HG03558 (cell line): Measurements from ENCODE around the gene LAT.
"Not testable (repeated sequence)": the region's sequence is repeated elsewhere in the genome, so short reads cannot be mapped to it uniquely, and the experiment has no call there.

Experiments used
- ATAC-seq: cut with Tn5 transposase; IDR thresholded peaks from one replicate; pipeline ENCODE4 v1.9.1; 2021; ENCODE audit warnings: moderate number of reproducible peaks; ENCODE audit not compliant: unreplicated experiment; ENCODE audit errors: extremely low read depth

LAT gene

DNA sequence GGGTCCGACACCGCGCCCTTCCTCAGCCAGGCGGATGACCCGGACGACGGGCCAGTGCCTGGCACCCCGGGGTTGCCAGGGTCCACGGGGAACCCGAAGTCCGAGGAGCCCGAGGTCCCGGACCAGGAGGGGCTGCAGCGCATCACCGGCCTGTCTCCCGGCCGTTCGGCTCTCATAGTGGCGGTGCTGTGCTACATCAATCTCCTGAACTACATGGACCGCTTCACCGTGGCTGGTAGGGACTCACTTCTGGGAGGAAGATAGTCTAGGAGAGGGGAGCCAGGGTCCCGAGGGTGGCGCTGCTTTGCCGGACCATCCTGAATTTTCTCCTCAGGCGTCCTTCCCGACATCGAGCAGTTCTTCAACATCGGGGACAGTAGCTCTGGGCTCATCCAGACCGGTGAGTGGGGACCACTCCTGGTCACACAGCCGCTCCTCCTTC, 9.7 kb upstream of the LAT start:
- no peak for ATAC-seq

- ATAC-seq = no peak
Measured at GRCh38 chr16:28977703-28978662, 6.9 kb upstream of the LAT start.

GRCh38 chr16:28980330-28980729, 4.5 kb upstream of the LAT start:
- not testable (repeated sequence) for ATAC-seq

DNA sequence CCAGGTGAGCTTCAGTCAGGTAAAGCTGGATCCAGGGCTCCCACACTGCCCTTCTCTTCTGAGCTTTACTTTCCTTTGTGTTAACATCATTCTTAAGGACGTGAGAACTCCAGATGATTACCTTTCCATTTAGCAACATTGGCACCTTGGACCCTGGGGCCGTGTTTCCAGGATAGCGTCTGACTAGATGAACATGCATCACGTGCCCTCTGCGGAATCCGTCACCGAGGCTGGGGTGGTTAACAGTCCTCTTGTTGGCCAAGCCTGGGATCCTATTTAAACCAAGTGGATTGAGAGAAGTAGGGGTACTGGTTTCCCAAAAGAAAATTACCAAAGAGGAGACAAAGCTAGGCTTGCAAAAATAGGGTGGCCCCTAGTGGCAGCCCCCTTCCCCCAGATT, 3.9 kb upstream of the LAT start:
- ATAC-seq = no peak

- ATAC-seq = no peak
Measured at GRCh38 chr16:28981517-28981916, 3.3 kb upstream of the LAT start.

- ATAC-seq = no peak
Measured at GRCh38 chr16:28982418-28982817, 2.4 kb upstream of the LAT start.

- no peak for ATAC-seq
Measured at GRCh38 chr16:28982949-28983348, 1.9 kb upstream of the LAT start.

GRCh38 chr16:28983644-28984043, 1.2 kb upstream of the LAT start:
- no peak for ATAC-seq

DNA sequence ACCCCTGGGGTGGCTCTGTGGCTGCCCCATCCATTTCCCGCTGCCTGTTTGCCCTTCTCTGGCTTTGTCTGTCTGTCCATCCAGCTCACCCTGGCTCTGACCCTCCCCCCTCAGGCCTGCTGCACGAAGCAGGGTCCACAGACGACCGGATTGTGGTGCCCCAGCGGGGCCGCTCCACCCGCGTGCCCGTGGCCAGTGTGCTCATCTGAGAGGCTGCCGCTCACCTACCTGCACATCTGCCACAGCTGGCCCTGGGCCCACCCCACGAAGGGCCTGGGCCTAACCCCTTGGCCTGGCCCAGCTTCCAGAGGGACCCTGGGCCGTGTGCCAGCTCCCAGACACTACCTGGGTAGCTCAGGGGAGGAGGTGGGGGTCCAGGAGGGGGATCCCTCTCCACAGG, 761 bp upstream of the LAT start:
- no peak for ATAC-seq

- ATAC-seq = no peak
Measured at GRCh38 chr16:28985211-28986041, 574 bp downstream of the LAT start.

DNA sequence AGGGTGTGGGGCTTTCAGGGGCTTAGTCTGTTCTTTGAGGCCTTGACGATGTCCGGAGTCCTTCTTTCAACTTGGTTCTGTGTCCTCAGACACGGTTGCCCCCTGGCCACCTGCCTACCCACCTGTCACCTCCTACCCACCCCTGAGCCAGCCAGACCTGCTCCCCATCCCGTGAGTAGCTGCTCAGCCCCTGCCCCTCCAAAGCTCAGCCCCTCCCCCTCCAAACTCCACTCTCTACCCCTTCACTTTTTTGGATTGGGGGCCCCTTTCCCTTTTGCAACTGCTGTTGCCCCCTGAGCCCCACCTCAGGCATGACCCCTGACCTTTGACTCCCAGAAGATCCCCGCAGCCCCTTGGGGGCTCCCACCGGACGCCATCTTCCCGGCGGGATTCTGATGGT, 1.2 kb downstream of the LAT start:
- no peak for ATAC-seq

- no peak for ATAC-seq
Measured at GRCh38 chr16:28986492-28986891, 1.6 kb downstream of the LAT start.

GRCh38 chr16:28987170-28987853, 2.5 kb downstream of the LAT start:
- no peak for ATAC-seq

DNA sequence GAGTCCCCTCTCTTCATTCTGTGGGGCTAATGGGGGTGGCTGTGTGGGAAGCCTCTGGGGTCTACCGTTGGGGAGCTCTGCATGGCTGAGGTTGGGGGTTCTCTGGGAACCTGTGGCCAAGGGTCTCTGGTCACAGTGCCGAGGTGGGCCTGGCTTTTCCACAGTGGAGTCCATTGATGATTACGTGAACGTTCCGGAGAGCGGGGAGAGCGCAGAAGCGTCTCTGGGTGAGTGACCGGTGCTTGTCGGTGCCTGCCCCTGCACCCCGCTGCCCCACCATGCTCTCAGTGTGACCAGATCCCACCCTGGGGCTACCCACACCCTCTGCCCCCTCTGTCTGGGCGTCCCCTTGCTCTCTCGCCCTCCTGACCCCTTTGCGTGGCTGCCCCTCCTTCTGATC, 4.5 kb downstream of the LAT start:
- no peak for ATAC-seq

DNA sequence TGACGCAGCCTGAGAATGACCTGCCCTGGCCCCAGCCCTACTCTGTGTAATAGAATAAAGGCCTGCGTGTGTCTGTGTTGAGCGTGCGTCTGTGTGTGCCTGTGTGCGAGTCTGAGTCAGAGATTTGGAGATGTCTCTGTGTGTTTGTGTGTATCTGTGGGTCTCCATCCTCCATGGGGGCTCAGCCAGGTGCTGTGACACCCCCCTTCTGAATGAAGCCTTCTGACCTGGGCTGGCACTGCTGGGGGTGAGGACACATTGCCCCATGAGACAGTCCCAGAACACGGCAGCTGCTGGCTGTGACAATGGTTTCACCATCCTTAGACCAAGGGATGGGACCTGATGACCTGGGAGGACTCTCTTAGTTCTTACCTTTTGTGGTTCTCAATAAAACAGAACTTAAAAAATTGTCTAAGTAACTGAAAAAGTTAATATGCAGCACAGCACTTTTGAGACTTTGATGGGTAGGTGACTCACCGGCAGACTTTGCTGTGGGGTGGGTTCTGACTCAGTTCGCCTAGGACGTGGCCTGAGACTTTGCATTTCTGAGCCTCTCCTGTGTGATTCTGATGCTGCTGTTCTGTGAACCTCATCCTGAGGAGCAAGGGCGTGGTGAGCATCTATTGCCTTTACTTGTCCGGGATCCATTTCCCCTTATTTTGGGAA, 5.7 kb downstream of the LAT start:
- ATAC-seq = no peak

DNA sequence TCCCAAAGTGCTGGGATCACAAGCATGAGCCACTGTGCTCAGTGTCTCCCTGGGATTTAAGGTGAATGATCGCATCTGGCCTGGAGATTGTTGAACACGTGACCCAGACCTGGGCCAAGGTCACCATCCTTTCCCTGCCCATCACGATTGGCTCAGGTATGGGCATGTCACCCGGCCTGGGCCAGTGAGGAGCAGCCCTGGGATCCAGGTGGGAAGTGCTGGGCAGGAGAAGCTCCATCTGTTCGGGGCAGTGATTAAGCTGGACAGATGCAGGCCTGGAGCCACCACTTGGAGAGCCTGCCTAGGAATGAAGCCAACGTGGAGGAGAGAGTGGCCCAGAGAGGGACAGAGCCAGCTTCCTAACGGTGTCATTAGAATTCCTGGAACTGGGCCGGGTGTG, 6.8 kb downstream of the LAT start:
- no peak for ATAC-seq

- no peak for ATAC-seq
Measured at GRCh38 chr16:28992496-28992895, 7.6 kb downstream of the LAT start.

GRCh38 chr16:28998837-28999236, 14.0 kb downstream of the LAT start:
- ATAC-seq = no peak

GRCh38 chr16:28999577-28999976, 14.7 kb downstream of the LAT start:
- no peak for ATAC-seq

DNA sequence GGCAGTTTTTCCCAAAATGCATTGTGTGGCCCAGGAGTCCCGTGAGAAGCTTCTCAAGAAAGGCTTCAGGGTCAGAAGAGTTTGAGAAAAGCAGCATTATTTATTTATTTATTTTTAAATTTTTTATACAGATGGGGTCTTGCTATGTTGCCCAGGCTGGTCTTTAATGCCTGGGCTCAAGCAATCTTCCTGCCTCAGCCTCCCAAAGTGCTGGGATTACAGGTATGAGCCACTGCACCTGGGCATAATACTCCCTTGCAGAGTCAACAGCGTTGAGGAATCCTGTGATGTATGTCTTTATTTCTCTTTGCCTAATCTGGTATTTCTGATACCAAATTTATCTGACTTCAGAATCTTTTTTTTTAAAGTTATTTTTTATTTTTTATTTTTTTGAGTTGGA, 15.2 kb downstream of the LAT start:
- ATAC-seq = no peak
